HG03520 (cell line): ENCODE measurements around the gene RAP1GDS1.
"Not testable (repeated sequence)": the region's sequence is repeated elsewhere in the genome, so short reads cannot be mapped to it uniquely, and the experiment has no call there.

ENCODE experiments used
- ATAC-seq: cut with Tn5 transposase; IDR thresholded peaks from one replicate; pipeline ENCODE4 v1.9.1; 2021; ENCODE audit warnings: mild to moderate bottlenecking, moderate library complexity; ENCODE audit not compliant: unreplicated experiment

Gene RAP1GDS1

GRCh38 chr4:98285676-98286075 lies 24.5 kb downstream of the RAP1GDS1 start:
- no peak for ATAC-seq

GRCh38 chr4:98287328-98287727 lies 26.1 kb downstream of the RAP1GDS1 start:
- no peak for ATAC-seq

- ATAC-seq = not testable (repeated sequence)
Observed at GRCh38 chr4:98288671-98289070, 27.5 kb downstream of the RAP1GDS1 start.

- peak; percentile 67 for ATAC-seq
Observed at GRCh38 chr4:98289375-98289774, 28.2 kb downstream of the RAP1GDS1 start.

- ATAC-seq = no peak
Observed at GRCh38 chr4:98290511-98290910, 29.3 kb downstream of the RAP1GDS1 start.

- ATAC-seq = no peak
Observed at GRCh38 chr4:98293104-98293887, 32.1 kb downstream of the RAP1GDS1 start.

- no peak for ATAC-seq
Observed at GRCh38 chr4:98298022-98298421, 36.8 kb downstream of the RAP1GDS1 start.

- no peak for ATAC-seq
Observed at GRCh38 chr4:98300706-98301105, 39.5 kb downstream of the RAP1GDS1 start.

- no peak for ATAC-seq
Observed at GRCh38 chr4:98305576-98305975, 44.4 kb downstream of the RAP1GDS1 start.

GRCh38 chr4:98310867-98311266 lies 49.7 kb downstream of the RAP1GDS1 start:
- ATAC-seq = no peak

GRCh38 chr4:98311656-98312055 lies 50.5 kb downstream of the RAP1GDS1 start:
- no peak for ATAC-seq

GRCh38 chr4:98314791-98315565 lies 53.8 kb downstream of the RAP1GDS1 start:
- ATAC-seq = no peak

GRCh38 chr4:98318521-98318920 lies 57.3 kb downstream of the RAP1GDS1 start:
- ATAC-seq = no peak

GRCh38 chr4:98319021-98319420 lies 57.8 kb downstream of the RAP1GDS1 start:
- ATAC-seq = no peak

- no peak for ATAC-seq
Observed at GRCh38 chr4:98326168-98326567, 65.0 kb downstream of the RAP1GDS1 start.

- no peak for ATAC-seq
Observed at GRCh38 chr4:98327694-98328093, 66.5 kb downstream of the RAP1GDS1 start.

GRCh38 chr4:98329879-98330640 lies 68.9 kb downstream of the RAP1GDS1 start:
- not testable (repeated sequence) for ATAC-seq

GRCh38 chr4:98332017-98332416 lies 70.8 kb downstream of the RAP1GDS1 start:
- ATAC-seq = no peak

GRCh38 chr4:98334461-98334860 lies 73.3 kb downstream of the RAP1GDS1 start:
- ATAC-seq = no peak

- ATAC-seq = no peak
Observed at GRCh38 chr4:98338761-98339438, 77.7 kb downstream of the RAP1GDS1 start.

GRCh38 chr4:98341309-98341708 lies 80.1 kb downstream of the RAP1GDS1 start:
- no peak for ATAC-seq
